NCI-H2196 treated with DMSO at 0.1 percent for 48 hours (cell line): ENCODE measurements around the gene ABHD15.
A peak's percentile ranks its signal among the peaks of the same experiment; 100 is the strongest.
"Not testable (repeated sequence)": the region's sequence is repeated elsewhere in the genome, so short reads cannot be mapped to it uniquely, and the experiment has no call there.

Source experiments
- DNase-seq: peaks from one replicate; lab custom pipeline; 2025; ENCODE audit not compliant: unreplicated experiment; lab: John Stamatoyannopoulos, UW

Gene ABHD15

DNA sequence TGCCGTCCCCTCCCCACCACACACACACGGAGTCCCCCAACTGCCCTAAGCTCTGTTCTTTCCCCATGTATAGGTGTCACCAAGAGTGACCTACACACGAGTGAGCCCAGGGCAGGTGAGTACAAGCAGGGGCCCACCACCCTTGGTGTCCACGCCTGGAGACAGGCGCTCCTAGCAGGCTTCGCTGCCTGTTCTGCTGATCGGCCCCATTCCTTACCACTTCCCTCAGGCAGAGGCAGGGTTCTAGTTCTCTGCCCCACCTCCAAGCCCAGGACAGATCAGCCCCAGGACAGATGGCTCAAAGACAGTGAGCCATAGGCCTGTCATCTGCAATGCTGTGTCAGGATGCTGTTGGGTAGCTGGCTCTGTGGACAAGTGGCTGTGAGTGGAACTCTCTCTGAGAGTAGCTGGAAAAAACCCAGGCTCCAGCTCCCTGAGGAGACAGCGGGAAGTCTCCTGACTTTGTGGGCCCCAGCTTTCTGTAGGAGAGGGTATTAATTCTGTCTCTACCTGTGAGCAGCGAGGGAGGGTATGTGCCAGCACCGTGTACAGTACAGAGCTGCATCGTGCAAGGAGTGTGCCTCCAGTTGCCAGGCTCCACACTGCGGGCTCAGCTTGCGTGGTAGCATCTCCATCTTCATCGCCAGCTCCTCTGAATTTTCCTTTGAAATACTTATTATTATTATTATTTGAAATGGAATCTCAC, 2.6 kb upstream of the ABHD15 start:
- no peak for DNase-seq

- peak; percentile 43 for DNase-seq
These were observed 1.8 kb upstream of the ABHD15 start, which contains the start of gene TP53I13 for GRCh38 chr17:29568331-29569244. Gene TP53I13, plus strand, starts transcription at chr17:29568701. Its CDS starts 58 bp downstream, at chr17:29568759.

DNA sequence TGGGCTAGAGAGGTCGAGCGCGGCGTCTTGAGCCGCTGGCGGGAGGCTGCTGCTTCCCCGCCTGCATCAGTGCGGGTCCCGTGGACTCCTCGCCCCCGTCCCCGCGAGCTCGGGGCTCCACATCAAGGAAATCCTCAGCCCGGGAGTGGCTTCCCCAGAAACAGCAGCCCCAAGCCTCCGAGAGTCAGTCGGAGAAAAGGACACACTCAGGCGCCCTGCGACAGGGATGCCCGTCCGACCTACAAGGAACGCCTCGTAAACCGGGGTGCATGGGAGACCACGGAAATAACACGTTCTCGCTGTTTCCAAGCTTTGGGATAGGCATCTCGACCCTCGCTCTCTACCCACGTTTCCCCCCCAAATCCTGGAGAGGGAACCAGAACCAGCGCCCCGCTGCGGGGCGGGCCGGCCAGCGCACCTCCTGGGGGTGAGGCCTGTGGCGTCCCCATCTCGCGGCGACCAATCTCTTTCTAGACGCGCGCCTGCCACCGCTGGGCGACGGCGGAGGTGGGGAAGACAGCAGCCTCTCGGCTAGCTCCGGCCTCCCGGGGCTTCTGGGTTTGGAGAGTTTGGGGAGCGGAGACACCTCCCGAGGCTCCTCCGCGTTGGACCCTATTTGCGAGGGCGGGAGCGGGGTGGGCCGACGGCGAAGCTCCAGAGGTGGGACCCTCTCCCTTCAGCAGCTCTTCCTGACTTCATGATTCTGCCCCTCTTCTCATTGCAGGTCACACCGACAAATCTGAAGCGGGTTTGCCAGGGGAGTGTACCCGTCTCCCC, 905 bp upstream of the ABHD15 start:
- no peak for DNase-seq

DNA sequence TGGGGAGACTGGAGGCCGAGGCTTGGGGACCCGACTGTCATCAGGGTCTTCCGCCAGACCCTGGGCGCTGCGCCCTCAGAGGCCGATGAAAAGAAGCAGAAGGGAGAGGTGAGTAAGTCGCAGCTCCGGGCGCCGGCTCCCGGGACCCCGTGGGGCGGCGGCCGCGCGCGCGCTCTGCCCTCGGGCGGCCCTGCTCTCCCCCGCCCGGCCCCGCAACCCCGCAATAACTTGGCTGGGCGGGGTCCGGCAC, 392 bp upstream of the ABHD15 start:
- DNase-seq, result no peak

DNA sequence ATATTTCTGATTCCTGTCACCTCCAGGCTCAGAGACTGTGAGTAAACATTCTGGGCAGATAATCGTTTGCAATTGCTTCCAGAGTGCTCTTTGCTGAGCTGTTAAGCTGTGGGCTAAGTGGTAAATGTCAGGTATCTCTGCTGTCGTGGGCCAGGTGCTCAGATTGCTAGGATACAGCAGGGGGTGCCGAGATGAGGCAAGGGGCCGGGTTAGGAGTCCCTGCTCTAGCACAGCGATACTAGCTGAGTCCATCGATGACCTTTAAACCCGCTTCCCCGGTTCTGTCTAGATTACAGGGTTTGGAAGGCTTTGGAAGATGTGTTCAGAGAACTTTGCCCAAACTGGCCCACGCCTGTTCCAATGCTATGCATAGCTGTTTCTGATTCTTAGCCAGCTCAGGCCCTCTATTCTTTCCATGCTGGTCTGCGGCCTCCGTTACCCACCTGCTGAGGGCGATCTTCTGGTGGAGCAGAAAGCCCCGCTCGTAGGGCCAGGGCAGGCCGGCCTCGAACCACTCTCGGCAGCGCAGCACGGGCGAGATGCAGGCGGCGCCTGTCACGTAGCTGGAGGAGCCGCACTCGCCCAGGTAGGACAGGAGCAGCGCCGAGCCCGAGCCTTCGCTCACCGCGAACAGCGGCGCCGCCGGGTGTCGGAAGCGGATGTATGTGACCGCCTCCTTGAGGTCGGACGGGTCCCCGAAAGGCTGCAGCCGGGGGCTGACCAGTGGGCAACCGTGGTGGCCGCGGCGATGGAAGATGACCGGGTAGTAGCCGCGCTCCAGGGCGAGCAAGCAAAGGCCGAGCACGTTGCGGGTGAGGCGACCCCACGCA, 979 bp downstream of the ABHD15 start:
- no peak for DNase-seq

DNA sequence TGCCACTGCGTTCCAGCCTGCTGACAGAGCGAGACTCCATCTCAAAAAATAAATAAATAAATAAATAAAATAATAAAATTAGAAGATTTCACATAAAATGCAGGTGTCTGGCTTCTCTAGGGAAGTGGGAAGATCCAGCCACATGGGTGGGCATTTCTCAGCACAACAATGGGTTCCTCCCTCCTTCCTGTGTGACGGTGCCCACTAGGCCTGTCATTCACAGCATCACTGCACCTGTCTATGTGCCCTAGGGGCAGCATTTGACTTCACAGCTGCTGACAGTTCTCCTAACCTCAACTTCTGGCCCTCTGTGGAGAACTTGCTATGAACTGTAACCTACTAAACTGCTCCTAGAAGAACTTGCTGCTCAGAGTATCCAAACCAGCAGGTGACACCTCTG, 3.0 kb downstream of the ABHD15 start:
- no peak for DNase-seq

GRCh38 chr17:29562615-29563014, 4.2 kb downstream of the ABHD15 start:
- no peak for DNase-seq

- DNase-seq, result no peak
These were observed 5.0 kb downstream of the ABHD15 start for GRCh38 chr17:29561554-29562517.

GRCh38 chr17:29560316-29560715, 6.5 kb downstream of the ABHD15 start:
- DNase-seq, result no peak

GRCh38 chr17:29559640-29560039, 7.2 kb downstream of the ABHD15 start:
- DNase-seq, result no peak

- not testable (repeated sequence) for DNase-seq
These were observed 8.7 kb downstream of the ABHD15 start for GRCh38 chr17:29558139-29558538.

- DNase-seq, result no peak
These were observed 9.1 kb downstream of the ABHD15 start for GRCh38 chr17:29557739-29558116.

- DNase-seq, result no peak
These were observed 9.6 kb downstream of the ABHD15 start for GRCh38 chr17:29557085-29557738.

DNA sequence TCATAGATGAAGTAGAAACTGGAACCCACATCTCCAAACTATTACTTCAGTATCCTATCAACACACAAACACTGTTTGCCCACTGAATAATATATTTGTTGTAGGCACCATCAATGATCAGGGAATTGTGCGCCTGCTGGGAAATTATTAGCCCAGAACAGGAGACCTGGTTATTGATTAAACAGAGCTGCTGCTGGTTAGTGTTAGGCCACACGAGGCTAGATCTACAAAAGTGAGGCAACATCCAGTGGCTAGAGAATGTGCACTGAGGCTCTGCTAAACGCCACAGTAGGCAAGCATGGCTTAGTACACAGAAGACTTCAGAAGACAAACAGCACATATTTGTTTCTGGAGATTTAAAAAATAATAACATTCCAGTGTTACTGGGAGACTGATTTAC, 11.0 kb downstream of the ABHD15 start:
- no peak for DNase-seq

- DNase-seq, result no peak
These were observed 17.5 kb downstream of the ABHD15 start for GRCh38 chr17:29549177-29549923.

GRCh38 chr17:29546830-29547229, 20.0 kb downstream of the ABHD15 start:
- no peak for DNase-seq

DNA sequence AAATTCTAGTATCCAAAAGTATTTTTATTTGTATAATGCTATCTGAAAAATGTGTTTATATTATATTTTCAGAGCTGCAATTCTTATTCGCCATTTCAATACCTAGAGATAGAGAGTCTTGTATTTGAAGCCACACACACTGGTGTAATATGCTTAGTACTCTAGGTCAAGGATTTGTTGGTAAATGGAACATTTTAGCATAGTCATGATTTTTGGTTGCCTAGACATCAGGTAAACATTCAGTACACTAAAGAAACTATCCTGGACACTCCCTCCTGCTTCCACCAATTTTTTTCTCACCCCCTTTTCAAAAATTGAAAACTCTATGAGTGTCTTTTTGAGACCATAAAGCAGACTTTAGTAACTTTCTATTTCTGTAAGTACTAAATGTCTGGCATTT, 20.8 kb downstream of the ABHD15 start:
- DNase-seq, result no peak

DNA sequence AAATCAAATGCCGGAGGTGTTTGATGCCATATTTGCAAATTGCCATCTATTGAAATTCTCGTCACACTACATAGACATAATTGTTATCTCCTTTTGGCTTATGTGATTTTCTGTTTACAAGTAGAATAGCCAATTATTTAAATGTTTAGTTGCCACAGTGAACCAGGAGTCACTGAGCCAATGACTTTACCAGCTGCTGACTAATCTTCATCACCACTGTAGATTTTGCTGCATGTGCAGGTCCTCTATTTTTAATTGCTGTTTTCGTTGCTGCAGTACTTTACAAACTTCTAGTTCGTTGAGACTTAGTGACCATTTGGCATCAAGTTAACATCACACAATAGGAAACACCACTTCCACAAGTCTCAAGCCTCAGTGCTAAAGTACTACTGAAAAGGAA, 22.8 kb downstream of the ABHD15 start:
- DNase-seq, result no peak

DNA sequence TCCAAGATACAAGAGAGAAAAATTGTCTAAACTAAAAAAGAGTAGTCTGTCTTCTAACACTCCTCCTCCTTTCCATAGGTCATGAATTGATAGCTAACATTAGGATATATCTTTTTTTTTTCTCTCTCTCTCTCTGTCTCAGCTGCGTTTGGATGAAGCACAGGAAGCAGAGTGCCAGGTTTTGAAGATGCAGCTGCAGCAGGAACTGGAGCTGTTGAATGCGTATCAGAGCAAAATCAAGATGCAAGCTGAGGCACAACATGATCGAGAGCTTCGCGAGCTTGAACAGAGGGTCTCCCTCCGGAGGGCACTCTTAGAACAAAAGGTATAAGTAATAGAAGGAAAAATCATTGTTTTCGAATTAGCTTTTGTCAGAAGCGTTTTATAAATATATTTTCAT, 32.9 kb downstream of the ABHD15 start:
- no peak for DNase-seq
